GM21737 (cell line): Measurements from ENCODE around the gene C1orf210.

Experiments
- ATAC-seq: cut with Tn5 transposase; IDR thresholded peaks from one replicate; pipeline ENCODE4 v1.9.1; 2021; ENCODE audit warnings: mild to moderate bottlenecking, moderate library complexity; ENCODE audit not compliant: unreplicated experiment

Gene C1orf210

DNA sequence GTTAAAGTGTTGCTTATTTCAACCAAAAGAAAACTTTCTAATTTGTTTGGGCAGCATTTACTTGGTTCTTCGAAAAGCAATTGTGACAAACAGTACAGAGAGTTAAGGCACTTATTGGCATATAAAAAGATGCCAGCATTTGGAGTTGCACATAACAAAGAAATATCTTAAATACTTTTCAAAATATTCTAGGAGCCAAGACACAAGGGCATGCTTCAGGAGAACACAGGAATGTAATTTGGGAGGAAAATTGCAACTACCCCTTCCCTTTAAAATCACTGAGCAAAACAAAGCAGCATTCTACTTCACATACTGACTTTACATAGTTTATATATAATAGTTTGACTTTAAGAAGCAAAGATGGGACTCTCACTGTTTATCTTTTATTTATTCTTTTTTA lies 10.8 kb upstream of the C1orf210 start:
- no peak for ATAC-seq

- ATAC-seq, result no peak
These were observed 9.4 kb upstream of the C1orf210 start for GRCh38 chr1:43294761-43295160.

DNA sequence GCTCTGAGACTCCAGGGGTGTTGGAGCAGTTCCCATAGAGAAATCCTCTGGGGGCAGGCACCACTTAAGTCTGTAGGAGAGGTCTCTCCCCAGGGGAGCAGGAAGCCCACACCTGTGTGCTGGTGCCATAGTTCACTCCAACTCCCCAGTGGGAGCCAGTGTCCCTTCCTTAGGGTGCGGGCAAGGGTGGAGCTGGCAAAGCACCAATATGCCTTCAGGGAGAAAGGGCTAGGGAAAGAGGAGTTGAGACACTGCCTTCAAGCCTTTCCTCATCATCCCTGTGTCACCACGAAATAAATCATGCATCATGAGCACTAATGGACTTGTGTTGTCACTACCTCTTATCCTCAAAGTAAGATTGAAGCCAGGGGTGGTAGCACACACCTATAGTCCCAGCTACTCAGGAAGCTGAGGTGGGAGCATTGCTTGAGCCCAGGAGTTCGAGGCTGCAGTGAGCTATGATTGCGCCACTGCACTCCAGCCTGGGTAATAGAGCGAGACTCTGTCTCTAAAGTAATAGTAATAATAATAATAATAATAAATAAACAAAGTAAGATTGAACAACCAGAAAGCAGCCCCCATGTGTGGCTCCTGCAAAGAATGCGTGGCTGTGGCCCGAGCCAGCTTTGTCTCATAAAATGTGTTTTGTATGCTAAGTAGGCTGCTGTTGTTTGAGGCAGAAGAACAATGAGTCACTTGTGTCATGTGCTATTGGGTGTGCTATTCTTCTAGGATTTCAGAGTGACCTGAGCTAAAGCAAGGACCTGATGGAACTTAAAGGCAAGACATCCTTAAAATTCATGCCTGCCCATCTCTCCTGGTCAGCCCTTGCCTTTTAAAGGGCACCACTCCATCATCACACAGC lies 8.7 kb upstream of the C1orf210 start:
- no peak for ATAC-seq

DNA sequence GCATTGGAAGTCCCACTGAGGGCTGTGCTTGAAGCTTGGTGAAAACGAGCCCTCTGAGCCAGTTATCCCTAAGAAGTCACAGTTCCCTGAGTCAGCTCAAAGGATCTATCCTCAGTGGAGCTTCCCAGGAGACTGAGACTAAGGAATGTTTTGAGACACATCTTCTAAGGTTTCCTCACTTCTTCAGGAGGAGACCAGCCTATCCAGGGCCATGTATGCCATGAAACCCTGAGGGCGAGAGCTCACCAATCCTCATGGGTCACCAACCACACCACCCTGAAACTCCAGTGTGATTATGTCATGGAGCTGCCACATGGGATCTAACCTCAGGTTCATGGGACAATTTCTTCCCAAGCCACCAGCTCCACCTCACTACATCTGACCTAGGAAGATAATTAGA lies 7.8 kb upstream of the C1orf210 start:
- no peak for ATAC-seq

GRCh38 chr1:43292679-43293078 lies 7.3 kb upstream of the C1orf210 start:
- no peak for ATAC-seq

- ATAC-seq, result no peak
These were observed 6.8 kb upstream of the C1orf210 start for GRCh38 chr1:43292216-43292615.

GRCh38 chr1:43288785-43289706 lies 3.7 kb upstream of the C1orf210 start:
- no peak for ATAC-seq

- no peak for ATAC-seq
These were observed 2.8 kb upstream of the C1orf210 start for GRCh38 chr1:43288058-43288784.

DNA sequence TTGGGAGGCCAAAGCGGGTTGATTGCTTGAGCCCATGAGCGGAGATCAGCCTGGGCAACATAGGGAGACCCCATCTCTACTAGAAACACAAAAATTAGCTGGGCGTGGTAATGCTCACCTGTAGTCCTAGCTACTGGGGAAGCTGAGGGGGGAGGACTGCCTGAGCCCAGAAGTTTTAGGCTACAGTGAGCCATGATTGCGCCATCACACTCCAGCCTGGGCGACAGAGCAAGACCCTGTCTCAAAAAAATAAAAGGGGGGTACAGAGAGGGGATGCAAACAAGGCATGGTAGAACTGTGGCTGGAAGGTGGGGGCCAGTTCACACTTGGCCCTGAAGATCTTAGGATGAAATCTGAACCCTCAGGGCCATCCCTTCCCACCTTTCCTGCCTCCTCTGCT lies 1.2 kb upstream of the C1orf210 start:
- no peak for ATAC-seq

GRCh38 chr1:43286115-43286514 lies 734 bp upstream of the C1orf210 start:
- ATAC-seq, result no peak

DNA sequence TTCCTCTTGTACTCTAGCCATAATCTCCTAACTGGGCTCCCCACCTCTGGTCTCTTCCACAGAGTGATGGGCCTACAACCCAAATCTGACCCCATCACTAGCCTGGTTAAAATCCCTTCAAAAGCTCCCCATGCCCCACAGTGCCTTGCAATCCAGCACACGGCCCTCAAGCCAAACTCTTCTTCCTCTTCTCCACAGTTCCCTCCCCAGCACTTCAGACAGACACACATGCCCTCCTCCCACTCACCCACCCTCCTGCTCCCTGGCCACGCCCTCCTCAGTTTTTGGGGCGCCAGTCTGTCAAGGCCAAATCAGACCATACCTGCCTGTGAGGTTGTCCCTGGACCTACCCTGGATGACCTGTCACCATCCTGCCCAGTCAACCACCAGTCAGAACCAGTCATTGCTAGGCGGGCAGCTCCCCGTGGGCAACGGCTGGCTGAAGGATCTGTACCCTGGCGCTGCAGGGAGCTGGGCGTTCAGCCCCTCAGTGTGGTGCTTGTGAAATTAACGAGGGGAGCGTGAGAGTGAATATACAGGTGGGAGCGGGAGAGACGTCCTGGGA lies 753 bp downstream of the C1orf210 start:
- no peak for ATAC-seq

- ATAC-seq, result no peak
These were observed 1.3 kb downstream of the C1orf210 start for GRCh38 chr1:43284065-43284464.

GRCh38 chr1:43282220-43283195 lies 2.9 kb downstream of the C1orf210 start:
- no peak for ATAC-seq

DNA sequence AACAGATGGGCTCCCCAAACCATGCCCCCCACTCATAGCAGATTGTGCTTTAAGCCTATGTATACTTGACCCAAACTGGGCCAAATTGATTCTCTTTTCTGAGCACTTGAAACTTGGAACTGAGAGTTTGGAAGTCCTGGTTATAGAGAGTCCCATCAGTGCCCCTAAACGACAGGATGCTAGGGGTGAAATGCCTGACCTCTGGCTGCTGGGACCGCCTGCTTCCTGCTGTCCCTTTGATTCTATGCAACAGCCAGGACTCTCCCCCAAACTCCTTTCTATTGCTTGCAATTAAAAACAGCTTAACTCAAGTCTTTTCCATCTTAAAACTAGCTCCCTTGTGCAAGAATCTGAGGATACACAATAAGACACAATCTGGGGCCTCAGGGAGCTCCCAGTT lies 4.7 kb downstream of the C1orf210 start:
- ATAC-seq, result no peak

GRCh38 chr1:43279666-43280065 lies 5.7 kb downstream of the C1orf210 start:
- ATAC-seq, result no peak

GRCh38 chr1:43279161-43279560 lies 6.2 kb downstream of the C1orf210 start:
- no peak for ATAC-seq

- ATAC-seq, result no peak
These were observed 8.1 kb downstream of the C1orf210 start for GRCh38 chr1:43277116-43277876.

GRCh38 chr1:43276673-43277072 lies 8.7 kb downstream of the C1orf210 start:
- ATAC-seq, result no peak
